Lower leg skin (tissue), 3 donors: ENCODE results near the gene MAGI2.

Experiments used
- CTCF ChIP-seq, 3 donors: fragments of 450-650 bp; IDR thresholded peaks; one replicate each; pipeline ENCODE4 v1.5.1; 2016; ENCODE audit warnings: antibody characterized with exemption in 3 of 3, mild to moderate bottlenecking in 3 of 3, moderate library complexity in 2 of 3
- POLR2A ChIP-seq, 2 donors: fragments of 450-650 bp; IDR thresholded peaks; one replicate each; pipeline ENCODE4 v1.6.1; 2016 to 2017; ENCODE audit warnings: antibody characterized with exemption in 2 of 2, mild to moderate bottlenecking in 1 of 2, moderate library complexity in 1 of 2

- no peak for TF ChIP-seq CTCF (IDR thresholded peaks at IDR 0.05)
- no peak for TF ChIP-seq POLR2A (IDR thresholded peaks at IDR 0.05)
Measured at GRCh38 chr7:77985974-77986339, 1467.5 kb downstream of the MAGI2 start.
